ENCODE results near the gene DHX58.

Gene DHX58

GRCh38 chr17:42116705-42117396, 4.3 kb upstream of the DHX58 start:
- H3K4me3 ChIP-seq (ENCODE audit: control insufficient read depth, low read depth, low read length) = no peak overlapping the region
- TF ChIP-seq, protein P1, sequence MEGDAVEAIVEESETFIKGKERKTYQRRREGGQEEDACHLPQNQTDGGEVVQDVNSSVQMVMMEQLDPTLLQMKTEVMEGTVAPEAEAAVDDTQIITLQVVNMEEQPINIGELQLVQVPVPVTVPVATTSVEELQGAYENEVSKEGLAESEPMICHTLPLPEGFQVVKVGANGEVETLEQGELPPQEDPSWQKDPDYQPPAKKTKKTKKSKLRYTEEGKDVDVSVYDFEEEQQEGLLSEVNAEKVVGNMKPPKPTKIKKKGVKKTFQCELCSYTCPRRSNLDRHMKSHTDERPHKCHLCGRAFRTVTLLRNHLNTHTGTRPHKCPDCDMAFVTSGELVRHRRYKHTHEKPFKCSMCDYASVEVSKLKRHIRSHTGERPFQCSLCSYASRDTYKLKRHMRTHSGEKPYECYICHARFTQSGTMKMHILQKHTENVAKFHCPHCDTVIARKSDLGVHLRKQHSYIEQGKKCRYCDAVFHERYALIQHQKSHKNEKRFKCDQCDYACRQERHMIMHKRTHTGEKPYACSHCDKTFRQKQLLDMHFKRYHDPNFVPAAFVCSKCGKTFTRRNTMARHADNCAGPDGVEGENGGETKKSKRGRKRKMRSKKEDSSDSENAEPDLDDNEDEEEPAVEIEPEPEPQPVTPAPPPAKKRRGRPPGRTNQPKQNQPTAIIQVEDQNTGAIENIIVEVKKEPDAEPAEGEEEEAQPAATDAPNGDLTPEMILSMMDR (conservative IDR thresholded peaks at IDR 0.05; ENCODE audit: control insufficient read depth, insufficient read depth, low read depth, low read length) = peak; percentile 81

GRCh38 chr17:42114118-42114517, 1.6 kb upstream of the DHX58 start:
- TF ChIP-seq, protein P1 (conservative IDR thresholded peaks at IDR 0.05; ENCODE audit: control insufficient read depth, insufficient read depth, low read depth, low read length) = no peak
- H3K4me3 ChIP-seq (ENCODE audit: control insufficient read depth, low read depth, low read length) = no peak overlapping the region
- DNase-seq (ENCODE audit: low read depth) = no peak

More at GRCh38 chr17:42116705-42117396, 4.3 kb upstream of the DHX58 start:
- peak; percentile 79 for DNase-seq (ENCODE audit: low read depth)

GRCh38 chr17:42113293-42114069, 967 bp upstream of the DHX58 start:
- TF ChIP-seq, protein P1 (conservative IDR thresholded peaks at IDR 0.05; ENCODE audit: control insufficient read depth, insufficient read depth, low read depth, low read length) = no peak
- no peak overlapping the region for H3K4me3 ChIP-seq (ENCODE audit: control insufficient read depth, low read depth, low read length)
- no peak for DNase-seq (ENCODE audit: low read depth)

- peak overlapping the region; percentile 49 for H3K4me3 ChIP-seq (ENCODE audit: control insufficient read depth, low read depth, low read length)
- peak; percentile 53 for DNase-seq (ENCODE audit: low read depth)
Observed at GRCh38 chr17:42111871-42112551, 503 bp downstream of the DHX58 start.

DNA sequence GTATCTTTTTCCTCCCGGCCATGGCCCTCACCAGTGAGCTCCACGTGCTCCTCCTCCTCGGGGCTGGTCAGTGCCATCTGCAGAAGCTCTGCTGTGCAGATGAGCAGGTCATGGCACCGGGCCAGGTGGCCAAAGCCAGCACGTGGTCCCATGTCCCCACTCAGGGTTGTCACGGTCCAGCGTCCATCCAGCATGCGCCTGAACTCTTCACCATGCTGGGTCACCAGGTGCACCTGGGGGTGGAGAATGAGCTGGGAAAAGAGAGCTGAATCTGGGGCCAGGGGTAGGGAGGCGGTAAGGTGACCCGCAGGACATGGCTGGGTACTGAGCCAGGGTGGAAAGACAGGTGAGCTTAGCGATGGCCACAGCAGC, 1.3 kb downstream of the DHX58 start:
- DNase-seq (ENCODE audit: low read depth) = no peak
- no peak overlapping the region for H3K4me3 ChIP-seq (ENCODE audit: control insufficient read depth, low read depth, low read length)
- TF ChIP-seq, protein P1 (conservative IDR thresholded peaks at IDR 0.05; ENCODE audit: control insufficient read depth, insufficient read depth, low read depth, low read length) = no peak

More at GRCh38 chr17:42111871-42112551, 503 bp downstream of the DHX58 start:
- TF ChIP-seq, protein P1 (conservative IDR thresholded peaks at IDR 0.05; ENCODE audit: control insufficient read depth, insufficient read depth, low read depth, low read length) = no peak

DNA sequence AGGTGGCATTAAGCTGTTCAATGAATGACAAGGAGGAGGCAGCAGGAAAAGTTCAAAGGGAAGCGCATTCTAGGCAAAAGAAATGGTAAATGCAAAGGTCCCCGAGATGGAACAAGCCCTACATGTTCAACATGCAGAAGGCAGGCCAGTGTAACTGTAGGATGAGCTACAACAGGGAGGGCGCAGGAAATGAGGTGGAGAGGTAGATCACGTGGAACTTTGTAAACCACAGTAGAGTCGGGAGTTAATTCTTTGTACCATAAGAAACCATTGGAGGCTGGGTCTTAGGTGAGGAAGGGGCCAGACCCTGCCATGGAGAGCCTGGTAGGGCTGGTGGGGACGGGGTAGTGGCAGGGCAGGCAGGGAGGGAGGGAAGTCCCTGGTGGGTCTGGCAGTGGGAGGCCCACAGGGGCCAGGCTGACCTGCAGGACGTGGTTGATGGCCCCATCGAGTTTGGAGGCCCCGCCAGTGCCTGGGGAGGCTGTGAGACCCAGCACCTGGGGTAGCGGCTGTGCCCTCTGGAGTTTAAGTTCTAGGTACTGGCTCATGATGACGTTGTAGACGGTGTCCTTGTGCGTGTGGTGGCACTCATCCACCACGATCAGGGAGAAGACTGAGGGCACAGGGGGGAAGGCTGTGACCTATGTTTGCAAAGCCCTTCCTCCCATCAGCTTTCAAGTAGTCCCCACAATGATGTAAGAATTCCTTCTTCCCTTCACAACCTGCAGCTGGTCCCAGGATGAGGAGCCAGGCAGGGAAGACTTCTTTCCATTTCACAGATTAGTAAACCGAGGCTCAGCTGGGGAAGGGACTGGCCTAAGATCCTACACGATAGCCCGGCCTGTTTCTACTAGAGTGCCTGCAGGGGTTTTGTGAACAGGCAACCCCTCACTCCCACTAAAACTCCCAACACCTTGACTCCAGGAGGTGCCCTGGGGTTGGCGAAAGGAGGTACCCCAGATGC, 1.9 kb downstream of the DHX58 start:
- no peak overlapping the region for H3K4me3 ChIP-seq (ENCODE audit: control insufficient read depth, low read depth, low read length)
- no peak for DNase-seq (ENCODE audit: low read depth)
- TF ChIP-seq, protein P1 (conservative IDR thresholded peaks at IDR 0.05; ENCODE audit: control insufficient read depth, insufficient read depth, low read depth, low read length) = no peak
